ENCODE data around the gene UAP1.

- TF ChIP-seq, protein P1, sequence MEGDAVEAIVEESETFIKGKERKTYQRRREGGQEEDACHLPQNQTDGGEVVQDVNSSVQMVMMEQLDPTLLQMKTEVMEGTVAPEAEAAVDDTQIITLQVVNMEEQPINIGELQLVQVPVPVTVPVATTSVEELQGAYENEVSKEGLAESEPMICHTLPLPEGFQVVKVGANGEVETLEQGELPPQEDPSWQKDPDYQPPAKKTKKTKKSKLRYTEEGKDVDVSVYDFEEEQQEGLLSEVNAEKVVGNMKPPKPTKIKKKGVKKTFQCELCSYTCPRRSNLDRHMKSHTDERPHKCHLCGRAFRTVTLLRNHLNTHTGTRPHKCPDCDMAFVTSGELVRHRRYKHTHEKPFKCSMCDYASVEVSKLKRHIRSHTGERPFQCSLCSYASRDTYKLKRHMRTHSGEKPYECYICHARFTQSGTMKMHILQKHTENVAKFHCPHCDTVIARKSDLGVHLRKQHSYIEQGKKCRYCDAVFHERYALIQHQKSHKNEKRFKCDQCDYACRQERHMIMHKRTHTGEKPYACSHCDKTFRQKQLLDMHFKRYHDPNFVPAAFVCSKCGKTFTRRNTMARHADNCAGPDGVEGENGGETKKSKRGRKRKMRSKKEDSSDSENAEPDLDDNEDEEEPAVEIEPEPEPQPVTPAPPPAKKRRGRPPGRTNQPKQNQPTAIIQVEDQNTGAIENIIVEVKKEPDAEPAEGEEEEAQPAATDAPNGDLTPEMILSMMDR (IDR thresholded peaks at IDR 0.05): no peak
- no peak for TF ChIP-seq POLR2A (IDR thresholded peaks at IDR 0.05)
- no peak for TF ChIP-seq POLR2AphosphoS5 (IDR thresholded peaks at IDR 0.05)
- TF ChIP-seq EP300 (IDR thresholded peaks at IDR 0.05; ENCODE audit: low read depth): no peak
Observed at GRCh38 chr1:162551969-162552683, 9.4 kb upstream of the UAP1 start.

Data from transverse colon (tissue), 4 donors.